ENCODE results near the gene WDR82. TPM values are rescaled to one million over a fixed set of nuclear protein-coding genes. Genes with fewer than 3 reads are reported as not detected.

Gene WDR82
- total and polyA plus RNA-seq, 10 of the 15 experiments (the other 5 are each of a cell fraction or from before 2014, with no cell fraction given): 10.1 to 82.4 (median 48.7) TPM

DNA sequence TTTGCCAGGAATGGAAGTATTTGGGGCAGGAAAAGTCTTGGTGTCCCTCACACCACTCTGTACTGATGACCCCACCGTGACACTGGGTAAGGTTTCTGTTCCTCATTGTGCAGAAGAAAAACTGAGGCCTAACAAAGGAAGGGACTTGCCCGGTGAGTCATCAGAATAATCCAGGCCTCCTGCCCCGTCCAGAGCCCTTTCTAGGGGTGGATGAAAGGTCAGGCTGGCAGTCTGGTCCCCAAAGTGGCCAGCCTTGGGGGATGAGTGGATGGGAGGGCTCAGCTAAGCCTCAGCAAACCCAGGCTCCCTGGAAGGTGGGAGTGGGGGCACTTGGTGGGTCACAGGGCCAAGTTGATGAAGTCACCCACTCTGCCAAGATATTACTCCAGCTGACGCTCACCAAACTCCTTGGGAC is 35.3 kb upstream of the WDR82 start:
- BruUV-seq (replicated peaks): no TSS peak
- Histone ChIP-seq H3K27ac (ENCODE audit: control insufficient read depth, insufficient read depth) (peak overlapping the region; percentile 97), H3K4me3 (peak overlapping the region; percentile 59), H3K79me2 (ENCODE audit: control insufficient read depth, insufficient read depth, low read length) (no peaks in the 10 kb centered on the region), H3K4me1 (ENCODE audit: control insufficient read depth, insufficient read depth, low read length) (peaks cover 58% of the 10 kb centered on the region), H2AFZ (ENCODE audit: control insufficient read depth, low read depth, low read length) (no peak overlapping the region; the same call in 1 of the 2 replicates), H3K9me3 (replicated peaks; ENCODE audit: control insufficient read depth, insufficient read depth, low read length) (no peaks in the 10 kb centered on the region), H3K4me2 (ENCODE audit: control insufficient read depth, insufficient read depth) (peak overlapping the region; percentile 84), H3K9ac (ENCODE audit: control insufficient read depth, insufficient read depth, low read length) (peak overlapping the region; percentile 62), H4K20me1 (ENCODE audit: control insufficient read depth, insufficient read depth) (no peaks in the 10 kb centered on the region), H3K27me3 (replicated peaks in 1 of 2; ENCODE audit: control insufficient read depth in 2 of 2, insufficient read depth in 2 of 2, low read length in 1 of 2) (no peaks in the 10 kb centered on the region), H3K36me3 (ENCODE audit: control insufficient read depth in 2 of 2, insufficient read depth in 2 of 2, low read length in 1 of 2) (no peaks in the 10 kb centered on the region; a peak in 1 of 4 replicates)
- SMC1A ChIA-PET (ENCODE audit: uncharacterized antibody, unreplicated experiment): interaction anchor here (0.7 to 1.4 kb wide), 3 partner anchors 25 to 28 kb away, joined by 3 to 5 read pairs (median 4); no protein-coding TSS in a partner anchor
- in situ Hi-C loops (cut with MboI): no loop called here
- CTCF ChIA-PET: interaction anchor here (2.3 to 8.2 kb wide), 2 partner anchors 26 to 83 kb away, joined by 5 to 60 read pairs; no protein-coding TSS in a partner anchor
- ATAC-seq (peak; percentile 92), DNase-seq (ENCODE audit: low read depth, low spot score) (peak; percentile 61), FAIRE-seq (peak; percentile 72)
- intact Hi-C loops (cut with micrococcal nuclease; ENCODE audit: unreplicated experiment): no loop called here
- POLR2A ChIA-PET: interaction anchor here (1.1 to 5.7 kb wide), 2 partner anchors 13 to 116 kb away, joined by 3 to 29 read pairs; partner anchors contain the start of gene ALAS1
- WGBS (ENCODE audit: insufficient coverage, insufficient replicate concordance, low lambda C conversion rate, missing lambda C conversion rate): 2% methylated on average over 4 of the region's 4 CpGs
- RAD21 ChIA-PET (ENCODE audit: unreplicated experiment): interaction anchor here (0.7 to 1.7 kb wide), 5 partner anchors 13 to 37 kb away, joined by 3 to 7 read pairs (median 4); partner anchors contain the start of gene GLYCTK
- peak; percentile 64 for TF ChIP-seq KLF5 (IDR thresholded peaks at IDR 0.05; ENCODE audit: partially characterized antibody)
- TF ChIP-seq, protein P1, sequence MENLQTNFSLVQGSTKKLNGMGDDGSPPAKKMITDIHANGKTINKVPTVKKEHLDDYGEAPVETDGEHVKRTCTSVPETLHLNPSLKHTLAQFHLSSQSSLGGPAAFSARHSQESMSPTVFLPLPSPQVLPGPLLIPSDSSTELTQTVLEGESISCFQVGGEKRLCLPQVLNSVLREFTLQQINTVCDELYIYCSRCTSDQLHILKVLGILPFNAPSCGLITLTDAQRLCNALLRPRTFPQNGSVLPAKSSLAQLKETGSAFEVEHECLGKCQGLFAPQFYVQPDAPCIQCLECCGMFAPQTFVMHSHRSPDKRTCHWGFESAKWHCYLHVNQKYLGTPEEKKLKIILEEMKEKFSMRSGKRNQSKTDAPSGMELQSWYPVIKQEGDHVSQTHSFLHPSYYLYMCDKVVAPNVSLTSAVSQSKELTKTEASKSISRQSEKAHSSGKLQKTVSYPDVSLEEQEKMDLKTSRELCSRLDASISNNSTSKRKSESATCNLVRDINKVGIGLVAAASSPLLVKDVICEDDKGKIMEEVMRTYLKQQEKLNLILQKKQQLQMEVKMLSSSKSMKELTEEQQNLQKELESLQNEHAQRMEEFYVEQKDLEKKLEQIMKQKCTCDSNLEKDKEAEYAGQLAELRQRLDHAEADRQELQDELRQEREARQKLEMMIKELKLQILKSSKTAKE (IDR thresholded peaks at IDR 0.05; ENCODE audit: low read depth, poor library complexity, severe bottlenecking): peak; percentile 98
- no peak for TF ChIP-seq CBX5 (IDR thresholded peaks at IDR 0.05; ENCODE audit: low read depth)
- no peak for TF ChIP-seq NRF1 (conservative IDR thresholded peaks at IDR 0.05; ENCODE audit: low read depth, low read length)
- TF ChIP-seq, protein P2, sequence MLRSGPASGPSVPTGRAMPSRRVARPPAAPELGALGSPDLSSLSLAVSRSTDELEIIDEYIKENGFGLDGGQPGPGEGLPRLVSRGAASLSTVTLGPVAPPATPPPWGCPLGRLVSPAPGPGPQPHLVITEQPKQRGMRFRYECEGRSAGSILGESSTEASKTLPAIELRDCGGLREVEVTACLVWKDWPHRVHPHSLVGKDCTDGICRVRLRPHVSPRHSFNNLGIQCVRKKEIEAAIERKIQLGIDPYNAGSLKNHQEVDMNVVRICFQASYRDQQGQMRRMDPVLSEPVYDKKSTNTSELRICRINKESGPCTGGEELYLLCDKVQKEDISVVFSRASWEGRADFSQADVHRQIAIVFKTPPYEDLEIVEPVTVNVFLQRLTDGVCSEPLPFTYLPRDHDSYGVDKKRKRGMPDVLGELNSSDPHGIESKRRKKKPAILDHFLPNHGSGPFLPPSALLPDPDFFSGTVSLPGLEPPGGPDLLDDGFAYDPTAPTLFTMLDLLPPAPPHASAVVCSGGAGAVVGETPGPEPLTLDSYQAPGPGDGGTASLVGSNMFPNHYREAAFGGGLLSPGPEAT (IDR thresholded peaks at IDR 0.05; ENCODE audit: low read depth): peak; percentile 97
- TF ChIP-seq BCL11A (IDR thresholded peaks at IDR 0.05; ENCODE audit: low read depth, low read length): peak; percentile 88
- TF ChIP-seq ESRRA (IDR thresholded peaks at IDR 0.05; ENCODE audit: low read length): peak; percentile 48; the same call in 1 of the 2 replicates
- peak; percentile 75; the same call in 1 of the 2 replicates for TF ChIP-seq BMI1 (IDR thresholded peaks at IDR 0.05; ENCODE audit: borderline replicate concordance)
- TF ChIP-seq, protein P3, sequence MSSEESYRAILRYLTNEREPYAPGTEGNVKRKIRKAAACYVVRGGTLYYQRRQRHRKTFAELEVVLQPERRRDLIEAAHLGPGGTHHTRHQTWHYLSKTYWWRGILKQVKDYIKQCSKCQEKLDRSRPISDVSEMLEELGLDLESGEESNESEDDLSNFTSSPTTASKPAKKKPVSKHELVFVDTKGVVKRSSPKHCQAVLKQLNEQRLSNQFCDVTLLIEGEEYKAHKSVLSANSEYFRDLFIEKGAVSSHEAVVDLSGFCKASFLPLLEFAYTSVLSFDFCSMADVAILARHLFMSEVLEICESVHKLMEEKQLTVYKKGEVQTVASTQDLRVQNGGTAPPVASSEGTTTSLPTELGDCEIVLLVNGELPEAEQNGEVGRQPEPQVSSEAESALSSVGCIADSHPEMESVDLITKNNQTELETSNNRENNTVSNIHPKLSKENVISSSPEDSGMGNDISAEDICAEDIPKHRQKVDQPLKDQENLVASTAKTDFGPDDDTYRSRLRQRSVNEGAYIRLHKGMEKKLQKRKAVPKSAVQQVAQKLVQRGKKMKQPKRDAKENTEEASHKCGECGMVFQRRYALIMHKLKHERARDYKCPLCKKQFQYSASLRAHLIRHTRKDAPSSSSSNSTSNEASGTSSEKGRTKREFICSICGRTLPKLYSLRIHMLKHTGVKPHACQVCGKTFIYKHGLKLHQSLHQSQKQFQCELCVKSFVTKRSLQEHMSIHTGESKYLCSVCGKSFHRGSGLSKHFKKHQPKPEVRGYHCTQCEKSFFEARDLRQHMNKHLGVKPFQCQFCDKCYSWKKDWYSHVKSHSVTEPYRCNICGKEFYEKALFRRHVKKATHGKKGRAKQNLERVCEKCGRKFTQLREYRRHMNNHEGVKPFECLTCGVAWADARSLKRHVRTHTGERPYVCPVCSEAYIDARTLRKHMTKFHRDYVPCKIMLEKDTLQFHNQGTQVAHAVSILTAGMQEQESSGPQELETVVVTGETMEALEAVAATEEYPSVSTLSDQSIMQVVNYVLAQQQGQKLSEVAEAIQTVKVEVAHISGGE (CRISPR knock-in tag; IDR thresholded peaks at IDR 0.05): no peak
- TF ChIP-seq CHD2 (IDR thresholded peaks at IDR 0.05; ENCODE audit: borderline replicate concordance, low read depth, low read length): peak; percentile 70; the same call in 1 of the 2 replicates
- TF ChIP-seq MXI1 (IDR thresholded peaks at IDR 0.05; ENCODE audit: low read depth, low read length): peak; percentile 43; the same call in 1 of the 2 replicates
- TF ChIP-seq CHD4 (IDR thresholded peaks at IDR 0.05): no peak
- peak; percentile 61; the same call in 1 of the 2 replicates for TF ChIP-seq CBFB (IDR thresholded peaks at IDR 0.05; ENCODE audit: low read depth)
- TF ChIP-seq, protein P4, sequence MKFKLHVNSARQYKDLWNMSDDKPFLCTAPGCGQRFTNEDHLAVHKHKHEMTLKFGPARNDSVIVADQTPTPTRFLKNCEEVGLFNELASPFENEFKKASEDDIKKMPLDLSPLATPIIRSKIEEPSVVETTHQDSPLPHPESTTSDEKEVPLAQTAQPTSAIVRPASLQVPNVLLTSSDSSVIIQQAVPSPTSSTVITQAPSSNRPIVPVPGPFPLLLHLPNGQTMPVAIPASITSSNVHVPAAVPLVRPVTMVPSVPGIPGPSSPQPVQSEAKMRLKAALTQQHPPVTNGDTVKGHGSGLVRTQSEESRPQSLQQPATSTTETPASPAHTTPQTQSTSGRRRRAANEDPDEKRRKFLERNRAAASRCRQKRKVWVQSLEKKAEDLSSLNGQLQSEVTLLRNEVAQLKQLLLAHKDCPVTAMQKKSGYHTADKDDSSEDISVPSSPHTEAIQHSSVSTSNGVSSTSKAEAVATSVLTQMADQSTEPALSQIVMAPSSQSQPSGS (IDR thresholded peaks at IDR 0.05; ENCODE audit: low read length): peak; percentile 86; the same call in 1 of the 2 replicates
- TF ChIP-seq WRNIP1 (IDR thresholded peaks at IDR 0.05; ENCODE audit: borderline replicate concordance, low read depth, low read length): no peak
